ENCODE measurements around the gene TRAPPC2. TPM values are rescaled to one million over a fixed set of nuclear protein-coding genes. Genes with fewer than 3 reads are reported as not detected.

Gene TRAPPC2
- total RNA-seq, 1 experiment from 2014 or later, result 20.8 TPM

GRCh38 chrX:13754765-13755164 is 20.3 kb upstream of the TRAPPC2 start:
- TF ChIP-seq CTCF (IDR thresholded peaks at IDR 0.05; ENCODE audit: unreplicated experiment), result no peak
- H3K4me3 Mint-ChIP-seq (ENCODE audit: low read depth, unreplicated experiment), result no peak overlapping the region
- CTCF ChIA-PET, result no interaction called here
- H3K36me3 Mint-ChIP-seq (ENCODE audit: insufficient read depth, unreplicated experiment), result peaks cover 22% of the 10 kb centered on the region
- no peak overlapping the region for H3K27ac Mint-ChIP-seq (ENCODE audit: unreplicated experiment)
- no peak for DNase-seq
- no TSS peak for BruUV-seq (replicated peaks)
- intact Hi-C loops (cut with micrococcal nuclease; ENCODE audit: unreplicated experiment), result loop anchor here (10.0 kb wide), 1 partner anchor 180 kb away; no protein-coding TSS in a partner anchor
- no peaks in the 10 kb centered on the region for H3K27me3 Mint-ChIP-seq (ENCODE audit: unreplicated experiment)
- H3K9me3 Mint-ChIP-seq (ENCODE audit: low read depth, unreplicated experiment), result no peaks in the 10 kb centered on the region
- no peaks in the 10 kb centered on the region for H3K4me1 Mint-ChIP-seq (ENCODE audit: low read depth, unreplicated experiment)

GRCh38 chrX:13752646-13753045 is 18.2 kb upstream of the TRAPPC2 start:
- no TSS peak for BruUV-seq (replicated peaks)
- no peak for TF ChIP-seq CTCF (IDR thresholded peaks at IDR 0.05; ENCODE audit: unreplicated experiment)
- Mint-ChIP-seq H3K36me3 (ENCODE audit: insufficient read depth, unreplicated experiment) (peaks cover 32% of the 10 kb centered on the region), H3K9me3 (ENCODE audit: low read depth, unreplicated experiment) (no peaks in the 10 kb centered on the region), H3K4me3 (ENCODE audit: low read depth, unreplicated experiment) (no peak overlapping the region), H3K4me1 (ENCODE audit: low read depth, unreplicated experiment) (peaks cover 4% of the 10 kb centered on the region), H3K27ac (ENCODE audit: unreplicated experiment) (no peak overlapping the region), H3K27me3 (ENCODE audit: unreplicated experiment) (no peaks in the 10 kb centered on the region)
- intact Hi-C loops (cut with micrococcal nuclease; ENCODE audit: unreplicated experiment), result loop anchor here (10.0 kb wide), 1 partner anchor 182 kb away; no protein-coding TSS in a partner anchor
- DNase-seq, result no peak
- CTCF ChIA-PET, result interaction anchor here (0.8 kb wide), 1 partner anchor 9 kb away, joined by 3 read pairs; no protein-coding TSS in a partner anchor

GRCh38 chrX:13752141-13752540 is 17.7 kb upstream of the TRAPPC2 start:
- no peak overlapping the region for H3K4me3 Mint-ChIP-seq (ENCODE audit: low read depth, unreplicated experiment)
- H3K27ac Mint-ChIP-seq (ENCODE audit: unreplicated experiment), result no peak overlapping the region
- no peak for DNase-seq
- CTCF ChIA-PET, result no interaction called here
- no peak for TF ChIP-seq CTCF (IDR thresholded peaks at IDR 0.05; ENCODE audit: unreplicated experiment)
- intact Hi-C loops (cut with micrococcal nuclease; ENCODE audit: unreplicated experiment), result loop anchor here (10.0 kb wide), 1 partner anchor 183 kb away; no protein-coding TSS in a partner anchor
- H3K9me3 Mint-ChIP-seq (ENCODE audit: low read depth, unreplicated experiment), result no peaks in the 10 kb centered on the region
- peaks cover 9% of the 10 kb centered on the region for H3K4me1 Mint-ChIP-seq (ENCODE audit: low read depth, unreplicated experiment)
- no TSS peak for BruUV-seq (replicated peaks)
- no peaks in the 10 kb centered on the region for H3K27me3 Mint-ChIP-seq (ENCODE audit: unreplicated experiment)
- peaks cover 36% of the 10 kb centered on the region for H3K36me3 Mint-ChIP-seq (ENCODE audit: insufficient read depth, unreplicated experiment)

- CTCF ChIA-PET, result interaction anchor here (1.0 to 1.3 kb wide), 3 partner anchors 14 to 244 kb away, joined by 4 to 8 read pairs (median 5); partner anchors contain the start of genes OFD1 and TRAPPC2
- no peak for TF ChIP-seq CTCF (IDR thresholded peaks at IDR 0.05; ENCODE audit: unreplicated experiment)
- Mint-ChIP-seq H3K4me1 (ENCODE audit: low read depth, unreplicated experiment) (peaks cover 14% of the 10 kb centered on the region), H3K36me3 (ENCODE audit: insufficient read depth, unreplicated experiment) (peaks cover 47% of the 10 kb centered on the region), H3K27ac (ENCODE audit: unreplicated experiment) (no peak overlapping the region), H3K27me3 (ENCODE audit: unreplicated experiment) (no peaks in the 10 kb centered on the region), H3K9me3 (ENCODE audit: low read depth, unreplicated experiment) (no peaks in the 10 kb centered on the region), H3K4me3 (ENCODE audit: low read depth, unreplicated experiment) (no peak overlapping the region)
- no peak for DNase-seq
- no TSS peak for BruUV-seq (replicated peaks)
- intact Hi-C loops (cut with micrococcal nuclease; ENCODE audit: unreplicated experiment), result loop anchor here (1.0 to 10.0 kb wide), 2 partner anchors 184 to 281 kb away; no protein-coding TSS in a partner anchor
Measured at GRCh38 chrX:13750812-13751211, 16.4 kb upstream of the TRAPPC2 start.

Data from Calu3 (cell line).